Stimulated activated CD4-positive, alpha-beta T cell treated with anti-CD3 and anti-CD28 coated beads, Interleukin-1b, Interleukin-23, amount 100 ng/mL, for 4 hours (primary cell): ENCODE results near the gene PRR23E.

Source experiments
- DNase-seq, 2 donors: peaks; one replicate each; pipeline ENCODE4 v3.0.0-alpha.2; 2020; ENCODE audit warnings: low read depth in 2 of 2

PRR23E gene

DNA sequence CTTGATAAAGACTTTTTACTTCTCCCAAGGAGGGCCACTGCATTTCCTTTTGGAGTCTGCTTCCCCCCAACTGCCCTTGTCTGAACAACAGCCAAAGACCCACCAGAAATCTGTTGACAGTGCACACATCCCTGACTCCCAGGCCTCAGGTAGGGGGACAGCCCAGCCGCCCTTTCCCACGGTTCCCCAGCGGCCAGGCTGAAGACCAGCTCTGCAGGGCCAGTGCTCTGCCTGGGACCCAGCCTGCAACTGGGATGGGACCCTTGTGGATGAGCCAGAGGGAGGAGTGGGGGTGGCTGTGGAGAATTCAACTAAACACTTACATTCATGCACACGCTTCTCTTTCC, 8.1 kb upstream of the PRR23E start:
- DNase-seq: no peak

DNA sequence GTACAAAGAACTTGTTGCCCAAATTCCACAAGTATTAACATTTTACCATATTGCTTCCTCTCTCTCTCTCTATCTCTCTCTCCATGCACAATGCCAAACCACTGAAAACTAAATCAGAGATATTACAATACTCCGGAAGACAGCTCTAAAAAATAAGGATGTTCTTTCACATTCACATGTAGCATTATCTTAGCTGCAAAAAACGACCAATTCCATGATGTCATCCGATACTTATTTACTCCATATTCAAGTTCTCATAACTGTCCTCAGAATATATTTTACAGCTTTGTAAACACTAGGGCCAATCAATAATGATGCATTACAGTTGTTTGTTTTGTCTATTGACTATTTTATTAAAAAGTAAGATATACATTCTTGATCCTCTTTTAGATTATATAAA, 7.7 kb upstream of the PRR23E start:
- no peak for DNase-seq

DNA sequence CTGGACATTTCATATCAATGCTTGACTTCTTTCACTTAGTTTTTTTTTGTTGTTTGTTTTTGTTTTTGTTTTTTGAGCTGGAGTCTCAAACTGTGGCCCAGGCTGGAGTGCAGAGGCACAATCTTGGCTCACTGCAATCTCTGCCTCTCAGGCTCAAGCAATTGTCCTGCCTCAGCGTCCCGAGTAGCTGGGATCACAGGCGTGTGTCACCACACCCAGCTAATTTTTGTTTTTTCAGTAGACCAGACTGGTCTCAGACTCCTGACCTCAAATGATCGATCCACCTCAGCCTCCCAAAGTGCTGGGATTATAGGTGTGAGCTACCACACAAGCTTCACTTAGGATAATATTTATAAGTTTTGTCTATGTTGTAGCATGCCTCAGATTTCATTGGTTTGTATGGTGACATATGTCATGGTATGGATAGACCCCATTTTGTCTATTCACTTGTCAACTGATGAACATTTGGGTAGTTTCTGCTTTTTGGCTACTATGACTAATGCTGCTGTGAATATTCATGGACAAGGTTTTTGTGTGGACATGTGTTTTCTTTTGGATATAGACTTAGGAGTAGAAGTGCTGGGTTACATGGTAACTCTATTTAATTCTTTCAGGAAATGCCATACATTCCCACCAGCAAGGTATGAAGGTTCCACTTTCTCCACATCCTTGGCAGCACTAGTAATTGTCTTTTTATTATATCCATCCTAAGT, 6.8 kb upstream of the PRR23E start:
- no peak for DNase-seq

DNA sequence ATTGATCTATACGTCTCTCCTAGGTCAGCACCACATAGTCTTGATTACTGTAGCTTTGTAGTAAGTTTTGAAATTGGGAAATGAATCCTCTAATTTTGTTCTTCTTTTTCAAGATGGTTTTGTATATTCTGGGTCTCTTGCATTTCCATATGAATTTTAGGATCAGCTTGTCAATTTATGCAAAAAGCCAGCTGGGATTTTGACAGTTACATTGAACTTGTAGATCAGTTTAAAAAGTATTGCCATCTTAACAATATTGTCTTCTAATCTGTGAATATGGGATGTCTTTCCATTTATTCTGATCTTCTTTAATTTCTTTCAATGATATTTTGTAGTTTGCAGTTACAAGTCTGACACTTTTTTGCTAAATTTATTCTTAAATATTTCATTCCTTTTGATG, 5.6 kb upstream of the PRR23E start:
- DNase-seq: no peak

DNA sequence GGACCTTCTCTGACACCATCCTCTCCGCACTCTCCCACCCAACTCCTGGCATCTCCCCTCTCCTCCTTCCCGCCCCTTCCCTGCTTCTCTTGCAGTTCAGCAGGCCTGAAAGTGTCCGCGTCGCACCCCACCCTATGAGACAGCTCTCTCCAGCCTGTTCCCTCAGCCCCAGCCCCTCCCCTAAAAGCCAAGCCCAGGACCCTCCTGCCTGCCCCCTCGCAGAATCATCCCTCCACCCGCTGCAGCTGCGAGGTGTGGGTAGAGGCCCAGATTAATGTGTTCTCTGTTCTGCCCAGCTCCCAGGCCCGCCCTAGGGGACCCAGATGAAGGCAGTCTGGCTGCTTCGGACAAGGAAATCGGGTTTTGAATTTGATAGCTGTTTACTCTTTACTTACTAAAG, 410 bp downstream of the PRR23E start:
- DNase-seq: no peak

DNA sequence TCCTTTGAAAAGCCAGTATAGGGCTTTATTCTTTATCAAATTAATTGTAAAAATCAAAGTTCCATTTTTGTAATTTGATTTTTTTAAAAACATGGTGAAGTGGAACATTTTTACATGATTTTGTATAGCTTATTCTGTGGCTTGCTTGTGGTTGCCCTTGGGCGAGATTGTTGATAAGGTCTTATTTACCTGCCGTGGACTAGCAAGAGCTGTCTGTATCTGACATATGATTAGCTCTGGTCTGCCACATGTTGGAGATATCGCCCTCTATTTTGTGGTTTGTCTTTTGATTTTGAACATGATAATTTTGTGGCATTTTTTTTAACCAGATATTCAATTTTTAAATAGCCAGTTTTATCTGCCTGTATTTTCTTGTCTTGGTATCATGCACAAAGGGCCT, 844 bp downstream of the PRR23E start:
- no peak for DNase-seq

DNA sequence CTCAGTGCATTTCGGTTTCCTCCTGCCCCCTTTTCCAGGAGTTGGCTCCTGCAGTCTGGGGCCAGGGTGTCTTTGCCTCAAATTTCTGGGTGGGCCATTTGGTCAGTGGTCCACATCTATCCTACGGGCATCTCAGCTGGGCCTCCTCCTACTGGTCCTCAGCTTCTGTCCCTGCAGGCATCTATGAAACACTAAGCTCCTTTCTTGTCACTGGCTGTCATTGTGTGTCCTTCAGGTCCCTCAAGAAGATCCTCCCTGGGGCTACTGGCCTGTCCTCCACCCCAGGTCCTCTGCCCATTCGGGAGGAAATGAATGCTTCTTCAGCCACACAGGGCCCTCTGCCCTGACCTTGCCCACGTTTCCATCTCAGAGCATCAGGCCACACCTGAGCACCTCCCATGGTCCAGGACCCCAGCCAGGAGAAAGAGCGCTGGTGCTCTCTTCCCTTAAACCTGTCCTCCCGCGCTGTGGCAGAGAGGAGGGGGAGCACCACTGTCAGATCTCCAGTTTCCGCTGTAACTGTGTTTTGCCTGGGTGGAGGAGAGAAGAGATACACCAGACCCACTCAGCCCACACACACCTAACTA, 1.8 kb downstream of the PRR23E start:
- no peak for DNase-seq

DNA sequence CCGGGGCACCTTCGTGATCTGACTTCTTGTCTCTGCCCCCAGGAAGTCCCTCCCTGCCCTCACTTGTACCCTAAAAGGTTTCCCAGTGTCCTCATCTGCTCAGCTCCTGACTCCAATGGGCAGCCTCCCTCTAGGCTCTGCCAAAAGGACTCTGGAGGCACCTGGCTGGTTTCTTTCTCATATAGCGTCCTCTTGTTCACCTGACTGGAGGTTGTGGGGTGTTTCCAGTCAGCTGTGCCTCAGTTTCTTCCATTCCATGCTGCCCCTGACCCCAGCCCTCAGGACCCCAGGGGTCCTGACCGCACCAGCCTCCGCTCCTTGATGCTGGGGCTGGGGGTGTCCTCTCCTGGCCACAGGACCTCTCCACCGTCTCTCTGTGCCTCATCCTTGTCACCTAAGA, 2.5 kb downstream of the PRR23E start:
- no peak for DNase-seq

DNA sequence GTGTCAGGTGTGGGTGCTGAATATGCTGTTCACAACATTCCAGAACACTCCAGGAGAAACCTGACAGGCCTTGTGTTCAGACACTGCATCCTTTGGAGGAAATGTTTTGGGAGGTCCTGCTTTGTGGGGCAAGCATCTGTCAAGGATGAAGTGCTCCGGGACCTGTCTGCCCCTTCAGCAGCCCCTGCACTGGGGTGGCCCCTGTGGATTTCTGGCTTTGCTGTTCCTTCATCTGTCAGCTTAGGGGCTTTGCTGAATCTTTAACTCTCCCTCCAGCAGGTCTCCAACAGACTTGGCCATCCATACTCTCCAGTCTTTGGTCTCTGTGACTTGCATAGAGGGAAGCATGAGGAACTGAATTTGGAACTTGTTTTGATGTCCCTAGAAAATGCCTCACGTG, 3.1 kb downstream of the PRR23E start:
- DNase-seq: no peak

DNA sequence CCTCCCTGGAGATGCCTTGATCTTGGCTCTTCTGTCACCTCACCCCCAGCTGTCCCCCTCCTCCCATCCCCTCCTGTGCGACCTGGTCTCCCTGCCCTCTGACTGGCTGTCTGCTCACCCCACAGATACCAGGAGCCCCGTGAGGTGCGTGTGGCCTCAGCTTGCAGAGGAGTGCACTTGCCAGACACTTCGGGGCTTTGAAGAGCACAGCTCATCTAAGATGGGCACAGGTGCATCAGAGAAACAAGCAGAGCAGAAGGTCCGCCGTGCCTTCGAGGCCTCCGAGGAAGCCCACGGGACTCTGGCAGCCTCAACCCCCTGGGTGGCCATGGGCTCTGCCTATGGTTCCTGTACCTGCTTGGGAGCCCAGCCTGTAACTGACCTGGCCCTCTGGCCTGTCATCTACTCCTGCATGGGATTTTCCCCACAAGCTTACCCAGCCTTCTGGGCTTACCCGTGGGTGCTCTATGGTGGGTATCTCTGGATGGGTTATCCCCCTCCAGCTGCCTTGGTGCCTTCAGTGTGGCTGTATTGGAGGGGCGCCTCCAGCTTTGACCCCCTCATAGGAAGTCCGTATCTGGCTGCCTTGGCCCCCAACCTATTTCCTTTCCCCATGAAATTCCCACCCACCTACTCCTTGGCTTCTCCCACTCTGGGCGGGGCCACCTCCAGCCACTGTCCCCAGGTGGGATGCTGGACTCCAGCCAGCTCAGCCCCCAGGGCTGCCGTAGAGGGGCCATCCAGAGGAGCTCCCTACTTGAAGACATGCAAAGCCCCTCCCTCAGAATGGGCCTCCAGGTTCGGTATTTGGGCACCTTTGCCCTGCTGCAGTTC, 3.8 kb downstream of the PRR23E start:
- DNase-seq: no peak

DNA sequence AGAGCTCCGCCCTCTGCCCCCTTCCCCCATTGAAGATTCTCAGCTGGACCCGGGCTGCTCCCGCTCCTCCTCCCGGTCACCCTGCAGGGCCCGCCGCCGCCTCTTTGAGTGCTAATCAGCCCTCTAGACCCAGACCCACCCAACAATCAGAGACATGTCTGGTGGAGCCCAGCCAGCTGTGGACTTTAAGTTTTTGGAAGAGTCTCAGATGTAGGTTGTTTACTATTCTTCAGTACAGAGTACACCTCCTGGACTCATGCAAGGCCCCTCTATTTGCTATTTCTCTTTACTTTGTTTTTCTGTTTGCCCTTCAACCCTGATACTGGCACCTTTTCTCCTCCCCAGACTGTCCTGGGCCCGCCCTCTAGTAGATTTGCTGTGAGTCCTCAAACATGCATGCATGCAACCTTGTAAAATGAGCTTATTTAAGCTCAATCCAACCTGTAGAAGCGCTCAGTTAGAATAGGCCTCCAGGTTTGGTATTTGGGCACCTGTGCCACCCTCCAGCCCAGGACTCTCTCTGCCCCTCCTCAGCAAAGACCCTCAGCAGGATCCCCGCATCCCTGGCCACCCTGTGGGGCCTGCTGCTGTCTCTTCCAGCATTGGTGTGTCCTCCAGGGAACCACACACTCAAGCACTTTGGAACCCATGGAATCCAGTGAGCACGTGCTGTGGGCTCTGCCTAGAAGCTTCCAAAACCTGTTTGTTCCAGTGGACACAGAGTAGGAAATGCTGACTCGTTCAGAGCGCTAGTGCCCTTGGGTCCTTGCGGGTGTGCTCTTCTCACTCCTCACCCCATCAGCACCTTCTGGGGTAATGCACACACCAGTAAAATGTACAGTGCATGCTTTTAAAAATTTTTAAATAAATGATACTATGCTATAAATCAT, 4.6 kb downstream of the PRR23E start:
- no peak for DNase-seq

DNA sequence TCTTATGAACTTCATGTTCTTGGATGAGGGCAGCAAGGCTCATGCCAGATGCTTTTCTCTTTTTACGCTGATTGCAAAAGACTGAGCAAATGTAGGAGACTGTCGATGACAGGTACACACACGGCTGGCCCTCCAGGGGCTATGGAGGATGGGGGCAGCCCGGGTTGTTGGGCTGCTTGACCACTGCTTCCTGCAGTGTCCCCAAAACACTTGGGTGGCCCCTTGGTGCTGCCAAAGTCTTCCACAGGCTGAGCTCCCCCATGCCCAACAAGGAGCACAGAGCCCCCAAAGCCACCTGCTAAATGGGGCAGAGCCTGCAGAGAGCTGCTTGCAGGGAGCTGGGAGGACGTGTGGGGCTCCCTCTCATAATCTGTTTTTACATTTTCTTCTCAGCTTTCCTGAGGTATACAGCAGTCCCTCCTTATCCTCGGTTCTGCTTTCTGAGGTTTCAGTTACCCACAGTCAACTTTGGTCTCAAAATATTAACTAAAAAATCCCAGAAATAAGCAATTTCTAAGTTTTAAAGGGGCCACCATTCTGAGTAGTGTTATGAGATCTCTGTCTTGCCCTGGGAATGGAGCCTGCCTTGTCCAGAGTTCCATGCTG, 7.3 kb downstream of the PRR23E start:
- DNase-seq: no peak

DNA sequence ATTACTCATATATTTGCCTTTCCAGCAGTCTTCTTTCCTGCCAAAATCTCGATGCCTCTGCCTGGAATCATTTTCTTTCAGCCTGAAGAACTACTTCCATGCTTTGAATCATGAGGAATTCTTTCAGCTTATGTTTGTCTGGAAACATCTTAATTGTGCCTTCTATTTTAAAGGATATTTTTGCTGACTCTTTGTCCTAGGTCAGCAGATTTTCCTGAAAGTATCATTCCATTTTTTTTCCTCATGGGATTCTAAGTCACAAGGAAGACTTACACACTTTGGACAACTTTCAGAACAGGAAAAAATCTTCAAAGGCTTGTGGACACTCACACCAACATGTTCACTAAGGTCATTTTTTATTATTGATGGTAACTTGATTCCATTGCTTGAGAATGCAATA, 10.1 kb downstream of the PRR23E start:
- no peak for DNase-seq

DNA sequence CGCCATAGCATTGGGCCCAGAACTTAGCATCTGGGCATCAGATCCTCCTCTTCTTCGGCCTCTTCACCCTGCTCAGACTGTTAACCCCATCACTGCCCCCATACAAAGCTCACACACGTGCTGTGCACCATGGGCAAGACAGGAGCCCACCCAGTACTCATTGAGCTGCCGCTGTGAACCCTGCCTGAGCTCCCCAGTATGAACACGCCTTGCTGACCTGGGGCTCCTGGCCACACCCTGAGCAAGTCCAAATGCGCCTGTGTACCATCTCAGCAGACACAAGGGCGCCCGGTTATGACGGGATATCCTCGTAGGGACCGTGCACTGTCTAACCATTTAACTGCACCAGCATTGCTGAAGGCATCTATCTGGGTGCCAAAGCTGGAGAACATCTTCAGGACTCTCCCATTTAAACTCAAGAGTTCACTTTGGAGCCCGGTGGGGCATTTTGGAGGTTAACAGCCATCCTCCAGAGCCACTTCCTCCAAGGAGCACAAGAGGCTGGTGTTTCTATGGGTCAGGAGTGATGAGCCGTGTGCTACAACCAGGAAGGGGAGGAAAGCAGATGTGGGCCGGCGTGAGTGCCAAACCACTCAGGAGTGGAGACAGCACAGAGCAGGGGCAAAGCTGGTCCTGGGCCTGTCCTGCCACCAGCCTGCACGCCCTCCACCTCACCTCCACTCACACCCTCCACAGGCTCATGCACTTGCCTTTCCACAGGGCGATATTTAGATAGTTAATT, 12.1 kb downstream of the PRR23E start:
- DNase-seq: no peak

DNA sequence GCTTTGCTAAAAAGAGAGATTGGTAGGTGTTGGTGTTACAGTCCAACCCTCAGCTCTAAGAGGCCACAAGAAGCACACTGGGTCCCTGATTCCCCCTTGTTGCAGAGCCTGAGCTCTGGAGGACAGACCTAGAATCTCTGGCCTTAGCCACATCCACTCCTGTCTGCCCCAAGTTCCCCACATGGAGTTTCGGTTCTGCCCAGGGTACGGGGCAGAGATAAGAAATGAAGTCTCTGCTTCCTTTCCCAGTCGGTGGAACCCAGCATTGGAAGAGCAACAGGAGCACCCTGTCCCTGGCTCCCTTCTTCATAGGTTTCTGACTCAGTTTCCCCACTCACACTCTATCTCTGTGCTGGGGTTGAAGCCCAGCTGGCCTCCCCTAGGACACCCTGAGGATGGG, 13.2 kb downstream of the PRR23E start:
- DNase-seq: no peak

DNA sequence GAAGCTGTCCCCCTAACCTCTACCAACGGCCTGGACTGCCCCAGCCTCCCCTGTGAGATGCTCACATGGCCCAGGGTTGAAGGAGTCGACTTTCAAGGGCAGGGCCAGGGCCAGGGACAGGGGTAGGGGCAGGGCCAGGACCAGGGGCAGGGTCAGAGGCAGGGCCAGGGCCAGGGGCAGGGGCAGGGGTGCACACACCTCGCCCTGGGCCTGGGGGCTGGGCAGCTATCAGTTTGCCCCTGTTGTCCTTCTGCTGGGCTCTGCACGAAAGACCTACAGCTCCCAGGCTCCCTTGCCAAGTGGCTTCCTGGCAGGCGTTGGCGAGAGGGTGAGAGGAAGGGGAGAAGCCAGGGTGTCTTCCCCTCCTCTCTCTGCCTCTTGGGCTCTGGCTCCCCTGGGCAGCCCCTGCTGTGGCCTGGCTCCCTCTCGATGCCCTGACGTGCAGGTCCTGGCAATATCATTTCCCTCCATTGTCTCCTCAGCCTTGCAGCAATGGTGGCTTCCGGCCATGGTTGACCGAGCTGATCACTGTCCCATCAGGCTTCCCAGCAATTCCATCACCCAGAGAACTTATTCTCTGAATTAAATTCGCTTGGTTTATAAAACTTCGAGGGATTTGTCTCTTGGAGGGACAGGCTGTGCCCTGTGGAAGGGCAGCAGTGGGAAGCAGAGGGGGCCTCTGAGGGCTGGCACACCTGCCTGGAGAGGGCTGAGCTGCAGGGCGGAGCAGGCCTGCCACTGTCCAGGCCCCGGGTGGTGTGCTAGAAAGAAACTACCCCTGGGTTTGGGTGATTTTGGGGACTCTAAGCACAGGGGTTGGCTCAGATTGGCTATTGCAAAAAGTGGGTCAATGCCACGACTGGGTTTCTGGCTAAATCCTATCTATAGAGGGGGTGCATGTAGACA, 13.9 kb downstream of the PRR23E start:
- DNase-seq: no peak

DNA sequence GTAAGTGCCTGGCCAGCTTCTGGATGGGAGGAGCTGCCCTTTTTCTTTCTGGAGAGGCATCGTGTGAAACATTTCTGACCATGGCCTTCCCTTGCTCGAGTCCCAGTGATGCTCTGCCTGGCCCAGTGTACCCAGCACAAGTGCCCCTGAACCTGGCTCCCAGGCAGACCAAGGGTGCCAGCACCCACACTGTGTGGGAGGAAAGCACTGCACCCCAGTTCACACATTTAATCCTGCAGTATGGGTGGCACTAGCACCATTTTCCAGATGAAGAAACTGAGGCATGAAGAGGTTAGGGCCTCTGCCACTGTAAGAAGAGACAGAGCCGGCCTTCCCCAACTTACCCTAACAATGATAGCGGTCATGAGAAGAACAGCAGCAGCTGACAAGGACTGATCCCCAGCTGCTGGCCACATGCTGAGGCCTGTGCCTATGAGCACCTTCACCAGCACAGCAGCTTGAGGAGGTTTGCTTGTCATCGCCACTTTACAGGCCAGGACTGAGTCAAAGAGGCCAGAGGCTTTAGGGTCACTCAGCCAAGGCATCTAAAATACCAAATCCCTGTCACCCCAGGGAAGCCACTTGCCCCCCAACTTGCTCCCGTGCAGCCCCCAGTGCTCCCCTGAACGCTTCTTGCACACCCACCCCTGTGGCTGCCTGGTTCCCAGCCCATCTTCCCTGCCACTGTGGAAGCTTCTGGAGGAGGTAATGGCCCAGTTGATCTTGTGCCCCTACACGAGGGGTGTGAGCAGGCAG, 15.0 kb downstream of the PRR23E start:
- no peak for DNase-seq

DNA sequence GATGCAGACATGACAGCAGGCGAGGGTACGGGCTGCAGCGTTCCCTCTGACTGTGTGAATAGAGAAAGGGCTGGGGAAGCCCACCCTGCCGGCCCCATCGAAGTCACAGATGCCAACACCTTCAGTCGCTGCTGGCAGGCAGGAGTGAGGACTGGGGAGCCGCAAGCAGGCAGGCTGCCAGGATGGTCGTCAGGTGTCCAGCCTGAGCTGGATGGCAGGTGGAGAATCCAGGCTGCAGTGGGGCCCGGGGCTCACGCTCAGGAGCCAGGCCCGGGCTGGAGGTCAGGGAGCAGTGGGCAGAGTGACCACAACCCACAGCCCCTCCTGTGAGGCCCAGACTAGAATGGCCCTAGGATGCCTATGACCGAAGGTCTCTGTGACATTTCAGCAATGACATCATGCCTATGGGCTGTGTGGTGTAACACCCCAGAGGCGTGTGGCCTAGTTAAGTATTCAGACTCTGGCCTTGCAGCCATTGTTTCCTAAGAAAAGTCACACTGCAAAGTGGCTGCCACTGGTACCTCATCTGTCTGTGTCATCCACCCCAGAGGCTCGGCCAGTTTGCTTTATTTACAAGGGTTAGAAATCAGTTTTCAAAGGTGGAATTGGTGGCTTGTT, 15.7 kb downstream of the PRR23E start:
- no peak for DNase-seq
